Psoas muscle (tissue), 8 donors: Measurements from ENCODE around the gene SIX6. TPM values are rescaled to one million over a fixed set of nuclear protein-coding genes. Genes with fewer than 3 reads are reported as not detected.

Experiments used
- ATAC-seq, 4 donors: fragments of 200-7000 bp; cut with Tn5 transposase; one replicate each; pipeline ENCODE4 v1.9.1; 2020; ENCODE audit warnings: moderate library complexity in 3 of 4, mild to moderate bottlenecking in 2 of 4
- DNase-seq, 2 donors: peaks; one replicate each; pipeline ENCODE4 v3.0.0-alpha.2; 2020
- H3K27ac ChIP-seq: fragments of 200-600 bp; one replicate; pipeline ENCODE4 v1.8.0; 2022
- H3K27me3 ChIP-seq, 3 donors: fragments of 200-600 bp in 1 of 3; one replicate each; pipeline versions ENCODE4 v1.6.1 to v1.8.0; 2013 to 2022; ENCODE audit warnings: low read length in 2 of 3, mild to moderate bottlenecking in 2 of 3, moderate library complexity in 1 of 3; ENCODE audit not compliant: insufficient read depth in 3 of 3
- H3K36me3 ChIP-seq, 2 donors: fragments of 200-600 bp in 1 of 2; one replicate each; pipeline versions ENCODE4 v1.6.1 to v1.8.0; 2013 to 2022; ENCODE audit warnings: low read depth in 1 of 2, mild to moderate bottlenecking in 1 of 2, moderate library complexity in 1 of 2; ENCODE audit not compliant: insufficient read depth in 1 of 2
- H3K4me1 ChIP-seq: fragments of 200-600 bp; one replicate; pipeline ENCODE4 v1.8.0; 2022
- H3K4me3 ChIP-seq: fragments of 200-600 bp; one replicate; pipeline ENCODE4 v1.8.0; 2022; ENCODE audit warnings: mild to moderate bottlenecking
- H3K9me3 ChIP-seq: fragments of 200-600 bp; one replicate; pipeline ENCODE4 v1.8.0; 2022
- CTCF ChIP-seq: fragments of 200-600 bp; IDR thresholded peaks from one replicate; pipeline ENCODE4 v1.8.0; 2022; ENCODE audit warnings: antibody characterized with exemption
- WGBS, 3 donors: extraction: QIAGEN DNeasy Blood & Tissue Kit; methylation state at CpG; one replicate each; pipeline versions ENCODE4 v1.1.6 to v1.1.7; 2013; 5-methylcytosine and 5-hydroxymethylcytosine counted together
- intact Hi-C, 2 donors: fragments of 100-400 bp; cut with DNase I; formaldehyde crosslinking; loops; one replicate each; pipeline versions ENCODE4 v1.11.0 to v1.14.2; 2022
- polyA plus RNA-seq, 3 donors: library from polyadenylated mRNA; stranded (reverse); fragments of 200-250 nt; gene quantifications; one replicate each; pipeline ENCODE4 v1.2.3, GENCODE V29; 2013
- total RNA-seq, 4 donors: library from RNA; stranded (reverse); fragmentation: NEBNext Ultra II Directional in 2 of 4; extraction: Animal tissue kit (Norgen Biotek cat#: 25700) in 2 of 4; gene quantifications; one replicate each; pipeline versions ENCODE4 v1.2.1 to v1.2.4, GENCODE V29; 2021 to 2023
- donor health status: healthy with polysubstance abuse.
- donor health status: DM: no; HTN: no; CAD: no; lungs with moderate emphysema.
- donor health status: Bipolar disorder and iron deficiency.
- donor health status: healthy.
- donor health status: DM: yes; HTN: yes; CAD: no.
- donor health status: DM: no; HTN: no; CAD: no.
- donor health status: DM: no; HTN: no; CAD: no.
- donor health status: DM: yes; HTN: yes; CAD: no.

Gene SIX6
- total and polyA plus RNA-seq, 7 donors = 0.03 to 0.38 (median 0.17) TPM; not detected in 1

DNA sequence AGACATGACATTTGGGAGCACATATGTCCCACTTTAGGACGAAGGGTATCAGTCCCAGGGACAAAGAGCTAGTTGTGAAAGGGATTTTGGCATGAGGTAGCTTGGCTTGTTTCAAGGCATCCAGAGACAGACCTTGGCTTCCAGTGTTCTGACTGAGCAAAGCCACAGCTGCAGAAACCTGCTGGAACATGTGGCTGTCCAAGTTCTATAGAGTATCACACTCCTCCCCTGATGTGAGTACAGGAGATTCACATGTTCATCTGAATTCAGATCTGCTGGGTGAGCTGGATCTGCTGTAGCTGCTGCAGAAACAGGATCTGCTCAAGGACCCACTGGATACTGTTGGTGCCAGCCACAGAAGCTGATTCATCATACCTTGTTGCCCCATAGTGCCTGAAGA, 13.0 kb upstream of the SIX6 start:
- intact Hi-C loops = no loop called here
- H3K36me3 ChIP-seq = no peaks in the 10 kb centered on the region
- no peak for DNase-seq
- no peak overlapping the region for H3K27ac ChIP-seq
- no peaks in the 10 kb centered on the region for H3K9me3 ChIP-seq
- WGBS, 3 donors = 39 to 63% (median 57%) methylated on average over 1 of the region's 1 CpG
- ATAC-seq = no peak
- H3K27me3 ChIP-seq = peaks cover 0 to 3% (median 0%) of the 10 kb centered on the region in 3 donors
- no peaks in the 10 kb centered on the region for H3K4me1 ChIP-seq
- no peak overlapping the region for H3K4me3 ChIP-seq
- TF ChIP-seq CTCF = no peak

DNA sequence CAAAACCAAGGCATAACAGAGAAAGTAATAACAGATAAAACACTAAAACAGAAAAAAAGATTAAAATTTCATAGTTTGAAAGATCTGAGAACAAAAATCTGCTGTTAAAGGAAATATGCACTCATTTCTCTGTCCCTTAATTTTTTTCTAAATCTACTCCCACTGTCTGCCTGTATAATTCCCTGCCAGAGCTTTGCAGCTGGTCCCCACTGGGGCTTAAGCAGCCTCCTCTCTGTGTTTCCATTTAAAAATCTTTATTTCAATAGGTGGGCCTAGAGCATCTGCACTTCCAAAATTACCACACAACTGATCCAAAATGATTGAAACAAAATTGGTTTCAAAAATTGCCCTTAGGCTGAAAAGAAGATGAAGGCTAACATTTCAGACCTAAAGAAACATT, 6.4 kb upstream of the SIX6 start:
- intact Hi-C loops = no loop called here
- no peak overlapping the region for H3K27ac ChIP-seq
- peaks cover 0 to 8% (median 6%) of the 10 kb centered on the region in 3 donors for H3K27me3 ChIP-seq
- no peaks in the 10 kb centered on the region for H3K36me3 ChIP-seq
- no peaks in the 10 kb centered on the region for H3K9me3 ChIP-seq
- no peak overlapping the region for H3K4me3 ChIP-seq
- TF ChIP-seq CTCF = no peak
- no peak for DNase-seq
- H3K4me1 ChIP-seq = no peaks in the 10 kb centered on the region
- ATAC-seq = no peak

DNA sequence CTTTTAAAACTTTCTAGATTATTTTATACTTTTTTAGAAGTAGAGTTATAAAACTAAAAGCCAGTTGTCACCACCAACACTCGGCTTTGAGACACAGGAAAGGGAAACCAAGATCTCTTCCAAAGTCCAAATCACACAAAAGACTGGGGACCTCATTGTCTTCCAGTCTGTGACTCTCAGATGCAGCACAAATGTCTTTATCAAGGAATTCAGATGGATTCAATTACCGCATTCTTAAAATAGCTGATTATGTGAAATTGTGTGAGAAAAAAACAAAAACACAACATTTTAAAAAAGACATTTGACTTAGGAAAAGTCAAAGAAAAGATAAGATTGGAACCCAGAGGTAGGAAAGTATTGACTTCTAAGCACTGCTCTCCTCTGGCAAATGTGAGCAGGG, 3.5 kb upstream of the SIX6 start:
- no peak overlapping the region for H3K27ac ChIP-seq
- WGBS, 3 donors = 66 to 77% (median 71%) methylated on average over 2 of the region's 2 CpGs
- no peak overlapping the region for H3K4me3 ChIP-seq
- no peaks in the 10 kb centered on the region for H3K36me3 ChIP-seq
- TF ChIP-seq CTCF = no peak
- H3K9me3 ChIP-seq = no peaks in the 10 kb centered on the region
- intact Hi-C loops = no loop called here
- DNase-seq (no peak), ATAC-seq (no peak)
- H3K27me3 ChIP-seq = peaks cover 0 to 26% (median 7%) of the 10 kb centered on the region in 3 donors
- peaks cover 3% of the 10 kb centered on the region for H3K4me1 ChIP-seq

DNA sequence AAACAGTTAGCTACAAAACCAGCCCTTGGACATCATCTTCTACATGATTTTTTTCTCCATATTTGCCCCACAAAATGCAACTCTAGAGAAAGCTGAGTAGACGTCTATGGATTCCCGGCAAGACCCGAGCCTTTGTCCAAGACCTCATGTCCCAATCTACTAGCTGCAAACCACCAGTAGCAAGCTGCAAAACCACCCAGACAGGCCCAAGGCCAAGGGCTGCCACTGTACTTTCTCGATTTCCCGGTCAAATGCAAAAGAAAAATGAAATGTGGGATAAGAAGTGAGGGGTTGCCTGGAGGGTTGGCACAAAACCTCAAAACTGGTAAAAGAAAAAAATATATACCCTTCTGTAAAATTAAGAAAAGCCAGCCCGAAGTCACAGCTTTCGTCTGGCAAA, 2.9 kb upstream of the SIX6 start:
- no peaks in the 10 kb centered on the region for H3K9me3 ChIP-seq
- peaks cover 3% of the 10 kb centered on the region for H3K4me1 ChIP-seq
- no peak for TF ChIP-seq CTCF
- DNase-seq = no peak
- no peak for ATAC-seq
- H3K4me3 ChIP-seq = no peak overlapping the region
- H3K27me3 ChIP-seq = peaks cover 0 to 27% (median 8%) of the 10 kb centered on the region in 3 donors
- no peak overlapping the region for H3K27ac ChIP-seq
- 47 to 66% (median 62%) methylated on average over 7 of the region's 7 CpGs for WGBS, 3 donors
- intact Hi-C loops = no loop called here
- H3K36me3 ChIP-seq = no peaks in the 10 kb centered on the region

- WGBS, 3 donors = 45 to 57% (median 50%) methylated on average over 17 of the region's 17 CpGs
- no peaks in the 10 kb centered on the region for H3K36me3 ChIP-seq
- H3K4me1 ChIP-seq = peaks cover 3% of the 10 kb centered on the region
- H3K27me3 ChIP-seq = peaks cover 0 to 31% (median 8%) of the 10 kb centered on the region in 3 donors
- no peak for TF ChIP-seq CTCF
- ATAC-seq (no peak), DNase-seq (no peak)
- intact Hi-C loops = no loop called here
- H3K4me3 ChIP-seq = no peak overlapping the region
- H3K9me3 ChIP-seq = no peaks in the 10 kb centered on the region
- no peak overlapping the region for H3K27ac ChIP-seq
Measured at GRCh38 chr14:60506462-60506984, 2.4 kb upstream of the SIX6 start.
